OCI-LY3 (cell line): ENCODE results near the gene TACR1.
"Not testable (repeated sequence)": the region's sequence is repeated elsewhere in the genome, so short reads cannot be mapped to it uniquely, and the experiment has no call there.

Experiments
- H2AFZ ChIP-seq: fragments of 200-600, 300-600 bp; shearing (Covaris generic); 2 replicates; pipeline ENCODE4 v1.6.0; 2014; ENCODE audit warnings: antibody characterized with exemption, low read depth, low read length
- H3K27ac ChIP-seq: fragments of 200-600, 300-600 bp; sonication (generic); 2 replicates; pipeline ENCODE4 v1.5.1; 2014; ENCODE audit warnings: mild to moderate bottlenecking, low read length, moderate library complexity, mixed read lengths
- H3K27me3 ChIP-seq: fragments of 200-600, 300-600 bp; sonication (generic); 2 replicates; pipeline ENCODE4 v1.6.1; 2014; ENCODE audit warnings: low read depth, low read length, mixed read lengths
- H3K36me3 ChIP-seq: fragments of 200-600, 300-600 bp; sonication (generic); replicated peaks from 2 replicates; pipeline ENCODE3; 2014; ENCODE audit warnings: low read depth, low read length, mixed read lengths
- H3K4me1 ChIP-seq: fragments of 300-600, 200-600 bp; sonication (generic); 2 replicates; pipeline ENCODE4 v1.6.1; 2014; ENCODE audit warnings: low read length, mixed read lengths
- H3K4me2 ChIP-seq: fragments of 200-600, 300-600 bp; sonication (generic); 2 replicates; pipeline ENCODE4 v1.6.1; 2014; ENCODE audit warnings: low read length, mixed read lengths
- H3K4me3 ChIP-seq: fragments of 300-600, 200-600 bp; sonication (generic); 2 replicates; pipeline ENCODE4 v1.5.1; 2014; ENCODE audit warnings: antibody characterized with exemption, mild to moderate bottlenecking, low read length, moderate library complexity
- H3K79me2 ChIP-seq: fragments of 300-600, 200-600 bp; shearing (Covaris generic); 2 replicates; pipeline ENCODE4 v1.6.1; 2014; ENCODE audit warnings: mild to moderate bottlenecking, low read length, mixed read lengths
- H3K9ac ChIP-seq: fragments of 300-600, 200-600 bp; shearing (Covaris generic); 2 replicates; pipeline ENCODE4 v1.6.0; 2014; ENCODE audit warnings: mild to moderate bottlenecking, low read length, moderate library complexity
- H3K9me3 ChIP-seq: fragments of 200-600, 300-600 bp; shearing (Covaris generic); 2 replicates; pipeline ENCODE4 v1.6.1; 2014; ENCODE audit warnings: low read length, mixed read lengths; ENCODE audit not compliant: insufficient read depth
- H4K20me1 ChIP-seq: fragments of 200-600, 300-600 bp; sonication (generic); 2 replicates; pipeline ENCODE4 v1.6.1; 2016; ENCODE audit warnings: low read length, mixed read lengths; ENCODE audit not compliant: insufficient read depth
- EZH2phosphoT487 ChIP-seq: fragments of 200-600 bp; shearing (Covaris generic); IDR thresholded peaks from 2 replicates; pipeline ENCODE4 v1.6.1; 2018; ENCODE audit warnings: antibody characterized with exemption, mixed run types, low read depth
- TF ChIP-seq, protein P1 (sequence below): fragments of 200-600, 300-600 bp; sonication (generic); IDR thresholded peaks from 2 replicates; pipeline ENCODE4 v1.5.1; 2014; ENCODE audit warnings: antibody characterized with exemption, low read length, low read depth

The TACR1 gene

GRCh38 chr2:75063906-75064305 is 135.4 kb downstream of the TACR1 start:
- no peak overlapping the region for H3K4me3 ChIP-seq
- no peak overlapping the region for H2AFZ ChIP-seq
- no peak overlapping the region for H3K9ac ChIP-seq
- no peaks in the 10 kb centered on the region for H4K20me1 ChIP-seq
- no peaks in the 10 kb centered on the region for H3K36me3 ChIP-seq
- H3K27me3 ChIP-seq: peaks cover 10% of the 10 kb centered on the region; the same call in 1 of the 2 replicates
- H3K9me3 ChIP-seq: no peaks in the 10 kb centered on the region
- no peaks in the 10 kb centered on the region for H3K4me1 ChIP-seq
- no peaks in the 10 kb centered on the region for H3K79me2 ChIP-seq
- H3K27ac ChIP-seq: no peak overlapping the region
- TF ChIP-seq, protein P1, sequence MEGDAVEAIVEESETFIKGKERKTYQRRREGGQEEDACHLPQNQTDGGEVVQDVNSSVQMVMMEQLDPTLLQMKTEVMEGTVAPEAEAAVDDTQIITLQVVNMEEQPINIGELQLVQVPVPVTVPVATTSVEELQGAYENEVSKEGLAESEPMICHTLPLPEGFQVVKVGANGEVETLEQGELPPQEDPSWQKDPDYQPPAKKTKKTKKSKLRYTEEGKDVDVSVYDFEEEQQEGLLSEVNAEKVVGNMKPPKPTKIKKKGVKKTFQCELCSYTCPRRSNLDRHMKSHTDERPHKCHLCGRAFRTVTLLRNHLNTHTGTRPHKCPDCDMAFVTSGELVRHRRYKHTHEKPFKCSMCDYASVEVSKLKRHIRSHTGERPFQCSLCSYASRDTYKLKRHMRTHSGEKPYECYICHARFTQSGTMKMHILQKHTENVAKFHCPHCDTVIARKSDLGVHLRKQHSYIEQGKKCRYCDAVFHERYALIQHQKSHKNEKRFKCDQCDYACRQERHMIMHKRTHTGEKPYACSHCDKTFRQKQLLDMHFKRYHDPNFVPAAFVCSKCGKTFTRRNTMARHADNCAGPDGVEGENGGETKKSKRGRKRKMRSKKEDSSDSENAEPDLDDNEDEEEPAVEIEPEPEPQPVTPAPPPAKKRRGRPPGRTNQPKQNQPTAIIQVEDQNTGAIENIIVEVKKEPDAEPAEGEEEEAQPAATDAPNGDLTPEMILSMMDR: no peak
- no peak for TF ChIP-seq EZH2phosphoT487
- H3K4me2 ChIP-seq: no peak overlapping the region

DNA sequence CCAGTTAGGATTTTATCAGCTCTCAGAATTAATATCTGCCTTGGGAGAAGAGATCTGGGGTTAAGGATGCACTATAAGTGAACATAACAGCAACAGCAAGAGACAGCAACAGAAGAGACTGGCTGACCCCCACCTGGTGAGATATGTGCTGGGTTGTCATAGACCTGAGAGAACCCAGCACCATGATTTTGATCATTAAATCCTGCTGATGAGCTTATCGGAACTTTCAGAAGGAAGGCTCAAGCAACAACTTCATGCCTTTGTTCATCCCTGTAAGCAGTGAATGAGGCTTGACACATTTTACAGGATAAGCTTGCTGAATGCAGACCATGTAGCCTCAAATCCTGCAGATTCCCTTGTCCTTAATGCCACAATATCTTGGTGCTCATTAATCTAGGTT is 140.9 kb downstream of the TACR1 start:
- H3K9ac ChIP-seq: no peak overlapping the region
- no peak overlapping the region for H3K27ac ChIP-seq
- H3K4me1 ChIP-seq: 0 out of 2 replicates have a peak, but pooled peaks cover under 1% of the 10 kb centered on the region
- H3K9me3 ChIP-seq: no peaks in the 10 kb centered on the region
- H3K27me3 ChIP-seq: peaks cover 14% of the 10 kb centered on the region
- TF ChIP-seq, protein P1: no peak
- TF ChIP-seq EZH2phosphoT487: no peak
- H4K20me1 ChIP-seq: no peaks in the 10 kb centered on the region
- H3K4me3 ChIP-seq: no peak overlapping the region
- no peak overlapping the region for H3K4me2 ChIP-seq
- no peak overlapping the region for H2AFZ ChIP-seq
- no peaks in the 10 kb centered on the region for H3K79me2 ChIP-seq
- H3K36me3 ChIP-seq: no peaks in the 10 kb centered on the region

DNA sequence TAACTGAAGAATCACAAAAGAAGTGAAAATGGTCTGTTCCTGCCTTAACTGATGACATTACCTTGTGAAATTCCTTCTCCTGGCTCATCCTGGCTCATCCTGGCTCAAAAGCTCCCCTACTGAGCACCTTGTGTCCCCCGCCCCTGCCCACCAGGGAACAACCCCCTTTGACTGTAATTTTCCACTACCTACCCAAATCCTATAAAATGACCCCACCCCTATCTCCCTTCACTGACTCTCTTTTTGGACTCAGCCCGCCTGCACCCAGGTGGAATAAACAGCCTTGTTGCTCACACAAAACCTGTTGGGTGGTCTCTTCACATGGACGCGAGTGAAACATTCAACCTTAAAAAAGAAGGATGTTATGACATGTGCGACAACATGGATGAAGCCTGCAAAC is 142.2 kb downstream of the TACR1 start:
- not testable (repeated sequence) for H3K9me3 ChIP-seq, H3K27ac ChIP-seq, H3K9ac ChIP-seq, H4K20me1 ChIP-seq, H3K4me1 ChIP-seq, H3K79me2 ChIP-seq, H3K36me3 ChIP-seq, H2AFZ ChIP-seq, H3K4me2 ChIP-seq, H3K4me3 ChIP-seq
- peaks cover 14% of the 10 kb centered on the region for H3K27me3 ChIP-seq

DNA sequence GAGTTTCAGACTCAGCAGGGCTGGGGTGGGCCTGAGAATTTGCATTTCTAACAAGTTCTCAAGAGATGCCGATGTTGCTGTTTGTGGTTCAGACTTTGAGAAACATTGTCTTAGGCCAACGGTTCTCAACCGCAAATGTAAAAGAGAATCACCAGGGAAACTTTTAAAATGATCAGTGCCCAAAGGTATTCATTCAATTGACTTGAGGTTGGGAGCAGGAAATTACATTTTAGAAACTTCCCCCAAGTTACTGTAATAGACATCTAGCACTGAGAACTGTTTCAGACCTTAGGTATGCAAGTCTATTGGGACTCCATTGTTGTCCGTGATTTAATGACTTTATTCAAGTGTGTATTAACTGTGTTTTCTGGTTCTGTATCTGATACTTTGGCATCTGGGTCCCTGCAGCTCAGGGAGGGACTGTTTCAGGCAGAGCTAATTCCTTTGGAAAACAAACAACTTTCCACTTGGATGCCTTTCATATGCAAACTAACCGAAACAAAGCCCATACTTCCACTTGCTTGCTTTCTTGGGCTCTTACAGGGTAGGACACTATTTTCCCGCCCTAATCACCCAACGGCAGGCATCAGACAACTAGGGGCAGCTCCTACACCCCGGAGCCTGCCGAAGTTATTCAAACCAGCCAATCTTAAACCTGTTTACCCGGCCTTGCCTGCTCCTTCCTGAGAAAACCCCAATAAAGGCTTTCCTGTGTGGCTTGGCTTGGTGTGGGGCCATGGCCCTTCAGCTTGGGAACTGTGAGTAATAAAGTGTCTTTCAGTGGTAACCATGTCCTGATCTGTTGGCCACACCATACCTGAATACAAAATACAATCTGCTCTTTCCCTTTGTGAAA is 143.3 kb downstream of the TACR1 start:
- H3K4me1 ChIP-seq: 0 out of 2 replicates have a peak, but pooled peaks cover 2% of the 10 kb centered on the region
- H3K27ac ChIP-seq: no peak overlapping the region
- H3K79me2 ChIP-seq: no peaks in the 10 kb centered on the region
- H3K9me3 ChIP-seq: no peaks in the 10 kb centered on the region
- TF ChIP-seq, protein P1: no peak
- TF ChIP-seq EZH2phosphoT487: no peak
- H3K4me2 ChIP-seq: no peak overlapping the region
- no peak overlapping the region for H2AFZ ChIP-seq
- H3K36me3 ChIP-seq: no peaks in the 10 kb centered on the region
- H3K27me3 ChIP-seq: peaks cover 14% of the 10 kb centered on the region
- no peak overlapping the region for H3K4me3 ChIP-seq
- no peaks in the 10 kb centered on the region for H4K20me1 ChIP-seq
- no peak overlapping the region for H3K9ac ChIP-seq
